K562 (cell line): ENCODE results near the gene C22orf31. TPM values are rescaled to one million over a fixed set of nuclear protein-coding genes. Genes with fewer than 3 reads are reported as not detected.
A peak's percentile ranks its signal among the peaks of the same experiment; 100 is the strongest.

ENCODE experiments used
- ATAC-seq: fragments of 200-7000 bp; cut with Tn5 transposase; 3 replicates; pipeline ENCODE4 v1.9.1; 2020; ENCODE audit warnings: moderate library complexity
- BruUV-seq: library from RNA; stranded (reverse); fragments of 400-500 nt; replicated peaks from 2 replicates; lab custom pipeline; 2021; lab: Mats Ljungman, UMichigan
- CTCF ChIA-PET: fragments of 300-600 bp; formaldehyde crosslinking; extraction: SDS; loops from one replicate; lab custom pipeline; 2021; ENCODE audit warnings: low intra/inter-chr PET ratio; lab: Yijun Ruan, JAX
- POLR2A ChIA-PET: fragments of 300-600, 350-650 bp; sonication (Branson Sonifier 250); formaldehyde crosslinking; extraction: SDS; loops from one replicate; lab custom pipeline; 2021; ENCODE audit warnings: antibody characterized with exemption, inconsistent platforms; lab: Yijun Ruan, JAX
- DNase-seq, 4 experiments: peaks; one replicate each; pipeline versions ENCODE4 v3.0.0 to v3.0.0-alpha.2; 2011 to 2018; ENCODE audit warnings: low spot score in 3 of 4, mixed read lengths in 3 of 4; ENCODE audit errors: extremely low read depth in 1 of 4
- FAIRE-seq: peaks from 2 replicates; lab custom pipeline; 2011; peaks lifted over from hg19 to GRCh38; lab: Jason Lieb, UNC
- H2AFZ ChIP-seq: 2 replicates; pipeline ENCODE4 v1.6.0; 2011; ENCODE audit warnings: low read depth, low read length, control low read depth, inconsistent platforms
- H3K27ac ChIP-seq: fragments of 200-600 bp; 3 replicates; pipeline ENCODE4 v1.8.0; 2011; ENCODE audit warnings: low read depth, mild to moderate bottlenecking, control low read depth, inconsistent platforms, low read length, moderate library complexity, mixed read lengths; ENCODE audit errors: extremely low read depth
- H3K27me3 ChIP-seq, 2 experiments: fragments of 300-600 bp in 1 of 2; 2 replicates in 1 of 2; 3 replicates in 1 of 2; pipeline versions ENCODE4 v1.6.0 to v1.8.0; 2011; ENCODE audit warnings: inconsistent platforms in 2 of 2, low read length in 2 of 2, mild to moderate bottlenecking in 1 of 2, mixed read lengths in 1 of 2, moderate library complexity in 1 of 2; ENCODE audit not compliant: control insufficient read depth in 2 of 2, insufficient read depth in 2 of 2
- H3K36me3 ChIP-seq: fragments of 300-600 bp; 3 replicates; pipeline ENCODE4 v1.8.0; 2011; ENCODE audit warnings: mild to moderate bottlenecking, low read length, inconsistent platforms; ENCODE audit not compliant: control insufficient read depth, insufficient read depth
- H3K4me1 ChIP-seq, 2 experiments: fragments of 200-600 bp in 1 of 2; replicated peaks in 1 of 2; 2 replicates in 1 of 2; 3 replicates in 1 of 2; pipeline versions ENCODE4 v1.5.1 to v1.8.0; 2011; ENCODE audit warnings: inconsistent platforms in 2 of 2, low read length in 2 of 2, mild to moderate bottlenecking in 1 of 2, mixed read lengths in 1 of 2, moderate library complexity in 1 of 2; ENCODE audit not compliant: control insufficient read depth in 2 of 2, insufficient read depth in 2 of 2
- H3K4me2 ChIP-seq: 2 replicates; pipeline ENCODE4 v1.6.1; 2011; ENCODE audit warnings: low read length, control low read depth, inconsistent platforms, mixed read lengths; ENCODE audit not compliant: insufficient read depth
- H3K4me3 ChIP-seq: fragments of 200-600 bp; sonication (generic), shearing (Covaris generic); 2 replicates; pipeline ENCODE4 v1.5.1; 2016; ENCODE audit warnings: control low read depth, inconsistent platforms
- H3K79me2 ChIP-seq: fragments of 200-600 bp; 3 replicates; pipeline ENCODE4 v1.8.0; 2011; ENCODE audit warnings: low read length, inconsistent platforms; ENCODE audit not compliant: control insufficient read depth, insufficient read depth
- H3K9ac ChIP-seq, 2 experiments: 2 replicates each; pipeline versions ENCODE4 v1.6.0 to v1.6.1; 2011; ENCODE audit warnings: low read depth in 2 of 2, low read length in 2 of 2, control low read depth in 1 of 2, inconsistent platforms in 1 of 2, mild to moderate bottlenecking in 1 of 2, mixed read lengths in 1 of 2; ENCODE audit not compliant: insufficient read depth in 1 of 2
- H3K9me1 ChIP-seq: one replicate; pipeline ENCODE4 v1.6.0; 2011; ENCODE audit warnings: inconsistent platforms, mild to moderate bottlenecking, low read length, moderate library complexity; ENCODE audit not compliant: control insufficient read depth, insufficient read depth
- H3K9me3 ChIP-seq: replicated peaks from 2 replicates; pipeline ENCODE4 v1.5.1; 2011; ENCODE audit warnings: low read depth, low read length, inconsistent platforms; ENCODE audit not compliant: control insufficient read depth, insufficient read depth
- H4K20me1 ChIP-seq: replicated peaks from 2 replicates; pipeline ENCODE4 v1.6.1; 2011; ENCODE audit warnings: low read length, inconsistent platforms, mixed read lengths; ENCODE audit not compliant: control insufficient read depth, insufficient read depth
- CEBPB ChIP-seq: fragments of 450-650 bp; IDR thresholded peaks from 2 replicates; pipeline ENCODE4 v1.6.1; 2016; ENCODE audit warnings: missing genetic modification characterization, missing compliant biosample characterization
- MAFK ChIP-seq: IDR thresholded peaks from 2 replicates; pipeline ENCODE4 v1.6.1; 2011; ENCODE audit warnings: low read length, improper control_type of control experiment
- MBD2 ChIP-seq: sonication (generic); IDR thresholded peaks from 2 replicates; pipeline ENCODE4 v1.6.1; 2016; ENCODE audit warnings: low read depth, borderline replicate concordance
- NCOA4 ChIP-seq: fragments of 450-650 bp; IDR thresholded peaks from 2 replicates; pipeline ENCODE4 v1.6.1; 2018; ENCODE audit warnings: mild to moderate bottlenecking; ENCODE audit not compliant: partially characterized antibody
- NR2F6 ChIP-seq: fragments of 450-650 bp; formaldehyde crosslinking; IDR thresholded peaks from 2 replicates; pipeline ENCODE4 v1.4.0; 2020; ENCODE audit warnings: mild to moderate bottlenecking
- PRMT5 ChIP-seq: sonication (generic); formaldehyde crosslinking; IDR thresholded peaks from 2 replicates; pipeline ENCODE4 v1.5.0; 2020; ENCODE audit warnings: missing genetic modification reagents
- ZNF184 ChIP-seq: sonication (generic); formaldehyde crosslinking; IDR thresholded peaks from 2 replicates; pipeline ENCODE4 v1.5.0; 2020; ENCODE audit warnings: missing genetic modification reagents
- WGBS: fragments of 100-300 bp; shearing (Covaris generic); methylation state at CpG from one replicate; pipeline ENCODE4 v1.1.6; 2016; ENCODE audit warnings: low coverage, mixed read lengths; ENCODE audit not compliant: insufficient coverage; ENCODE audit errors: missing lambda C conversion rate; 5-methylcytosine and 5-hydroxymethylcytosine counted together
- in situ Hi-C: fragments of 300-500 bp; cut with MboI; formaldehyde crosslinking; loops from 4 replicates; pipeline ENCODE4 v1.15.0; 2018; ENCODE audit warnings: inconsistent platforms, mixed read lengths
- intact Hi-C: fragments of 100-400 bp; cut with micrococcal nuclease; formaldehyde crosslinking; loops from 2 replicates; pipeline ENCODE4 v1.14.2; 2022
- polyA plus RNA-seq, 8 experiments: library from polyadenylated mRNA; depleted of rRNA in 4 of 8; stranded (reverse) in 5 of 8; unstranded in 3 of 8; fragments of >200 nt; fragmentation: Nextera tagmentation in 2 of 8; fragmentation: Illumina TruSeq in 1 of 8; extraction: Ambion mirVana in 2 of 8; extraction: Trizol in 1 of 8; gene quantifications; 2 replicates each; pipeline versions ENCODE4 v1.2.1 to v1.2.3, GENCODE V29; 2011 to 2014; ENCODE audit warnings: inconsistent platforms in 1 of 8, missing spikeins in 1 of 8
- total RNA-seq, 7 experiments: library from RNA; depleted of rRNA in 6 of 7; stranded (reverse); fragments of >200 nt in 6 of 7; fragmentation: Illumina TruSeq in 2 of 7; extraction: Trizol in 2 of 7; gene quantifications; 2 replicates each; pipeline versions ENCODE4 v1.2.1 to v1.2.3, GENCODE V29; 2011 to 2021; ENCODE audit warnings: low replicate concordance in 1 of 7
- TF ChIP-seq, protein P1 (sequence below): fragments of 250-450 bp; sonication (Bioruptor Pico); IDR thresholded peaks from 2 replicates; pipeline ENCODE4 v1.4.0; 2020
- TF ChIP-seq, protein P2 (sequence below): sonication (generic); formaldehyde crosslinking; IDR thresholded peaks from 2 replicates; pipeline ENCODE4 v1.8.0; 2022; ENCODE audit warnings: mild to moderate bottlenecking, low read depth, missing genetic modification reagents
- TF ChIP-seq, protein P3 (sequence below): fragments of 250-450 bp; sonication (Bioruptor Pico); IDR thresholded peaks from 2 replicates; pipeline ENCODE4 v1.8.0; 2022; ENCODE audit warnings: moderate library complexity, mild to moderate bottlenecking, inconsistent platforms
- TF ChIP-seq, protein P4 (sequence below): fragments of 450-650 bp; conservative IDR thresholded peaks from 2 replicates; pipeline ENCODE4 v1.6.1; 2016; ENCODE audit warnings: missing genetic modification characterization, low read depth, mild to moderate bottlenecking, missing compliant biosample characterization, moderate library complexity
- TF ChIP-seq, protein P5 (sequence below): fragments of 450-650 bp; formaldehyde crosslinking; IDR thresholded peaks from 2 replicates; pipeline ENCODE4 v1.4.0; 2022; ENCODE audit warnings: mild to moderate bottlenecking, moderate library complexity

C22orf31 gene
- total and polyA plus RNA-seq, 9 of the 15 experiments (the other 6 are each of a cell fraction or from before 2014, with no cell fraction given) = not detected

DNA sequence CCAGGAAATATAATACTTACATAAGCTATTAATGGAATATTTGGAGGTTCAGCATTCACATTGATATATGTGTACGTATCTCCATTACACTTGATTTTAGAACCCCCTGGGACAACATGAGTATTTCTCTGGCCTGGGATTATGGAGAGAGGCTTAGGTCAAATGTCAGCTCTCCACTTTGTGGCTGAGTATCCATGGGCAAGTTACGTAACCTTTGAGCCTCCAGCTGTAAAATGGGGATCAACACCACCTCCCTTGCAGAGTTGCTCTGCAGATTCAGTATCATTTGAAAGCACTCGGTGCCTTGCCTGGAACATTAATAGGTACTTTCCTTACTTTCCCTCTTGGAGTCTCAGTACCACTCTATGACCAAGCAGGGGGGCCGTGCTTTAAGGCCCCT is 33.2 kb downstream of the C22orf31 start:
- CTCF ChIA-PET = no interaction called here
- Histone ChIP-seq H3K4me1 (peaks cover 25 to 37% of the 10 kb centered on the region in 2 experiments), H3K4me3 (no peak overlapping the region), H3K9ac (no peak overlapping the region), H3K9me1 (no peaks in the 10 kb centered on the region), H3K4me2 (no peak overlapping the region), H3K27ac (no peak overlapping the region), H4K20me1 (no peaks in the 10 kb centered on the region), H3K36me3 (no peaks in the 10 kb centered on the region), H3K27me3 (no peaks in the 10 kb centered on the region), H3K9me3 (no peaks in the 10 kb centered on the region), H2AFZ (no peak overlapping the region), H3K79me2 (no peaks in the 10 kb centered on the region; the same call in 2 of the 3 replicates)
- TF ChIP-seq CEBPB (tag) (peak; percentile 33; the same call in 1 of the 2 replicates), MBD2 (no peak), NCOA4 (no peak)
- TF ChIP-seq, protein P1, sequence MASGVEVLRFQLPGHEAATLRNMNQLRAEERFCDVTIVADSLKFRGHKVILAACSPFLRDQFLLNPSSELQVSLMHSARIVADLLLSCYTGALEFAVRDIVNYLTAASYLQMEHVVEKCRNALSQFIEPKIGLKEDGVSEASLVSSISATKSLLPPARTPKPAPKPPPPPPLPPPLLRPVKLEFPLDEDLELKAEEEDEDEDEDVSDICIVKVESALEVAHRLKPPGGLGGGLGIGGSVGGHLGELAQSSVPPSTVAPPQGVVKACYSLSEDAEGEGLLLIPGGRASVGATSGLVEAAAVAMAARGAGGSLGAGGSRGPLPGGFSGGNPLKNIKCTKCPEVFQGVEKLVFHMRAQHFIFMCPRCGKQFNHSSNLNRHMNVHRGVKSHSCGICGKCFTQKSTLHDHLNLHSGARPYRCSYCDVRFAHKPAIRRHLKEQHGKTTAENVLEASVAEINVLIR (CRISPR knock-in tag) = no peak
- 77% methylated on average over 4 of the region's 4 CpGs for WGBS
- in situ Hi-C loops (no loop called here), intact Hi-C loops (no loop called here)
- DNase-seq = no peak
- FAIRE-seq = no peak
- no peak for ATAC-seq
- no TSS peak for BruUV-seq
- POLR2A ChIA-PET = interaction anchor here (0.5 kb wide), 1 partner anchor 132 kb away, joined by 3 read pairs; no protein-coding TSS in a partner anchor

DNA sequence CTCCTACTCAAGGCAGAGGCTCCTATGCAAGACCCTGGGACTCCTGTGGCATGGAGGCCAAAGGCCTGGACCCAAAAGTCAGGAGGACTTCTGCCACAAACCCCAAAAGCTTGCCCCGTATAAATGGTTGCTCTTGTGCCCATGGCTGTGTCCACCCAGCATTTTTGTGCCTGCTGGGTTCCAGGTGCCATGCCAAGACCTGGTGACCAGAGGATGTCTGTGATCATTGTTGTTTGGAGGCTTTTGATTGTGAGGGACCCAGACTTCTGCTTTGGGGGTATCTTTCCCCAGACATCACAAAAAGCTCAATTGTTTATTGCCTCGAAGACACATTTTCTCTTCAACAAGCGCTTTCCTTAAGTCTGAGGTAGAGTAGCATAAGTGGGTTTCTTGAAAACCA is 35.1 kb downstream of the C22orf31 start:
- Histone ChIP-seq H3K4me3 (no peak overlapping the region), H3K79me2 (no peaks in the 10 kb centered on the region; the same call in 2 of the 3 replicates), H3K4me2 (no peak overlapping the region), H3K4me1 (peaks cover 18 to 28% of the 10 kb centered on the region in 2 experiments), H3K27me3 (no peaks in the 10 kb centered on the region), H3K9me3 (no peaks in the 10 kb centered on the region), H3K9ac (no peak overlapping the region)
- intact Hi-C loops (no loop called here), in situ Hi-C loops (no loop called here)
- 93% methylated on average over 3 of the region's 3 CpGs for WGBS
- POLR2A ChIA-PET = interaction anchor here (0.6 to 1.3 kb wide), 2 partner anchors 10 to 23 kb away, joined by 3 read pairs; no protein-coding TSS in a partner anchor
- TF ChIP-seq ZNF184 (CRISPR knock-in tag) (no peak), NR2F6 (CRISPR knock-in tag) (no peak), PRMT5 (CRISPR knock-in tag) (no peak), MAFK (no peak)
- TF ChIP-seq, protein P2, sequence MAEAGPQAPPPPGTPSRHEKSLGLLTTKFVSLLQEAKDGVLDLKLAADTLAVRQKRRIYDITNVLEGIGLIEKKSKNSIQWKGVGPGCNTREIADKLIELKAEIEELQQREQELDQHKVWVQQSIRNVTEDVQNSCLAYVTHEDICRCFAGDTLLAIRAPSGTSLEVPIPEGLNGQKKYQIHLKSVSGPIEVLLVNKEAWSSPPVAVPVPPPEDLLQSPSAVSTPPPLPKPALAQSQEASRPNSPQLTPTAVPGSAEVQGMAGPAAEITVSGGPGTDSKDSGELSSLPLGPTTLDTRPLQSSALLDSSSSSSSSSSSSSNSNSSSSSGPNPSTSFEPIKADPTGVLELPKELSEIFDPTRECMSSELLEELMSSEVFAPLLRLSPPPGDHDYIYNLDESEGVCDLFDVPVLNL (CRISPR knock-in tag) = no peak
- TF ChIP-seq, protein P3, sequence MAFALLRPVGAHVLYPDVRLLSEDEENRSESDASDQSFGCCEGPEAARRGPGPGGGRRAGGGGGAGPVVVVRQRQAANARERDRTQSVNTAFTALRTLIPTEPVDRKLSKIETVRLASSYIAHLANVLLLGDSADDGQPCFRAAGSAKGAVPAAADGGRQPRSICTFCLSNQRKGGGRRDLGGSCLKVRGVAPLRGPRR (CRISPR knock-in tag) = no peak
- TF ChIP-seq, protein P4, sequence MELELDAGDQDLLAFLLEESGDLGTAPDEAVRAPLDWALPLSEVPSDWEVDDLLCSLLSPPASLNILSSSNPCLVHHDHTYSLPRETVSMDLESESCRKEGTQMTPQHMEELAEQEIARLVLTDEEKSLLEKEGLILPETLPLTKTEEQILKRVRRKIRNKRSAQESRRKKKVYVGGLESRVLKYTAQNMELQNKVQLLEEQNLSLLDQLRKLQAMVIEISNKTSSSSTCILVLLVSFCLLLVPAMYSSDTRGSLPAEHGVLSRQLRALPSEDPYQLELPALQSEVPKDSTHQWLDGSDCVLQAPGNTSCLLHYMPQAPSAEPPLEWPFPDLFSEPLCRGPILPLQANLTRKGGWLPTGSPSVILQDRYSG (tag) = no peak
- TF ChIP-seq, protein P5, sequence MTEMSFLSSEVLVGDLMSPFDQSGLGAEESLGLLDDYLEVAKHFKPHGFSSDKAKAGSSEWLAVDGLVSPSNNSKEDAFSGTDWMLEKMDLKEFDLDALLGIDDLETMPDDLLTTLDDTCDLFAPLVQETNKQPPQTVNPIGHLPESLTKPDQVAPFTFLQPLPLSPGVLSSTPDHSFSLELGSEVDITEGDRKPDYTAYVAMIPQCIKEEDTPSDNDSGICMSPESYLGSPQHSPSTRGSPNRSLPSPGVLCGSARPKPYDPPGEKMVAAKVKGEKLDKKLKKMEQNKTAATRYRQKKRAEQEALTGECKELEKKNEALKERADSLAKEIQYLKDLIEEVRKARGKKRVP (CRISPR knock-in tag) = no peak
- TF ChIP-seq, all 486 proteins: peak for 0
- Histone ChIP-seq H3K9me1 (no peaks in the 10 kb centered on the region), H3K36me3 (no peaks in the 10 kb centered on the region), H4K20me1 (no peaks in the 10 kb centered on the region), H3K27ac (no peak overlapping the region), H2AFZ (no peak overlapping the region)
- CTCF ChIA-PET = no interaction called here
- no TSS peak for BruUV-seq
- no peak for DNase-seq
- ATAC-seq = no peak
- FAIRE-seq = no peak
